HCT116 (cell line): ENCODE measurements around the gene HNF1B.

Experiments
- EGR1 ChIP-seq: IDR thresholded peaks from 2 replicates; pipeline ENCODE4 v1.6.1; 2012; ENCODE audit warnings: low read depth
- ELF1 ChIP-seq: IDR thresholded peaks from 2 replicates; pipeline ENCODE4 v1.6.1; 2012; ENCODE audit warnings: low read depth, borderline replicate concordance
- EZH2 ChIP-seq: fragments of 200-600 bp; sonication (generic); IDR thresholded peaks from 2 replicates; pipeline ENCODE4 v1.6.1; 2017; ENCODE audit warnings: antibody characterized with exemption, mixed run types
- EZH2phosphoT487 ChIP-seq: fragments of 200-600 bp; IDR thresholded peaks from 2 replicates; pipeline ENCODE4 v1.6.1; 2018; ENCODE audit warnings: antibody characterized with exemption, borderline replicate concordance
- FOSL1 ChIP-seq: IDR thresholded peaks from 2 replicates; pipeline ENCODE4 v1.6.1; 2012; ENCODE audit warnings: low read depth
- POLR2A ChIP-seq: IDR thresholded peaks from 2 replicates; pipeline ENCODE4 v1.7.0; 2011; ENCODE audit warnings: borderline replicate concordance; ENCODE audit not compliant: insufficient read depth, insufficient read length; ENCODE audit errors: extremely low read depth
- RAD21 ChIP-seq: IDR thresholded peaks from 2 replicates; pipeline ENCODE4 v1.6.1; 2012; ENCODE audit warnings: low read depth, mild to moderate bottlenecking
- TF ChIP-seq, protein P1 (sequence below), 3 experiments: fragments of 200-600 bp in 1 of 3; sonication (generic) in 1 of 3; IDR thresholded peaks in 2 of 3; conservative IDR thresholded peaks in 1 of 3; 2 replicates each; pipeline ENCODE4 v1.5.1; 2012 to 2017; ENCODE audit warnings: low read depth in 2 of 3, low read length in 2 of 3, antibody characterized with exemption in 1 of 3, borderline replicate concordance in 1 of 3, control low read depth in 1 of 3, mild to moderate bottlenecking in 1 of 3, mixed read lengths in 1 of 3, mixed run types in 1 of 3, moderate library complexity in 1 of 3; ENCODE audit not compliant: insufficient read depth in 1 of 3
- TF ChIP-seq, protein P2 (sequence below): IDR thresholded peaks from 2 replicates; pipeline ENCODE4 v1.6.1; 2012; ENCODE audit warnings: low read depth

DNA sequence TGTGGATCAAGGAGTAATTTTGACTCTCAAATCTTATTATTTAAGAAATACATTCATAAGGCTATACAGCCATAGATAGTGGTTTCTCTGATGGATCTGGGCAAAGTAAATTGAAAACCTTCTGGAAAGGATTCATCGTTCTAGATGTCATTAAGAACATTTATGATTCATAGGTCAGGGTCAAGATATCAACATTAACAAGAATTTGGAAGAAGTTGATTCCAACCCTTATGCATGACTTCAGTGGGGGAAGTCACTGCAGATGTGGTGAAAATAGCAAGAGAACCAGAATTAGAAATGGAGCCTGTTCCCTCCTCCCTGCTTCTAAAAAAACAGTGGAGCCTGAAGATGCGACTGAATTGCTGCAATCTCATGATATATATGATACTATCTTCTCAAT, 36.6 kb upstream of the HNF1B start:
- no peak for TF ChIP-seq FOSL1
- no peak for TF ChIP-seq EZH2phosphoT487
- TF ChIP-seq EGR1, result no peak
- TF ChIP-seq, protein P1, sequence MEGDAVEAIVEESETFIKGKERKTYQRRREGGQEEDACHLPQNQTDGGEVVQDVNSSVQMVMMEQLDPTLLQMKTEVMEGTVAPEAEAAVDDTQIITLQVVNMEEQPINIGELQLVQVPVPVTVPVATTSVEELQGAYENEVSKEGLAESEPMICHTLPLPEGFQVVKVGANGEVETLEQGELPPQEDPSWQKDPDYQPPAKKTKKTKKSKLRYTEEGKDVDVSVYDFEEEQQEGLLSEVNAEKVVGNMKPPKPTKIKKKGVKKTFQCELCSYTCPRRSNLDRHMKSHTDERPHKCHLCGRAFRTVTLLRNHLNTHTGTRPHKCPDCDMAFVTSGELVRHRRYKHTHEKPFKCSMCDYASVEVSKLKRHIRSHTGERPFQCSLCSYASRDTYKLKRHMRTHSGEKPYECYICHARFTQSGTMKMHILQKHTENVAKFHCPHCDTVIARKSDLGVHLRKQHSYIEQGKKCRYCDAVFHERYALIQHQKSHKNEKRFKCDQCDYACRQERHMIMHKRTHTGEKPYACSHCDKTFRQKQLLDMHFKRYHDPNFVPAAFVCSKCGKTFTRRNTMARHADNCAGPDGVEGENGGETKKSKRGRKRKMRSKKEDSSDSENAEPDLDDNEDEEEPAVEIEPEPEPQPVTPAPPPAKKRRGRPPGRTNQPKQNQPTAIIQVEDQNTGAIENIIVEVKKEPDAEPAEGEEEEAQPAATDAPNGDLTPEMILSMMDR (IDR thresholded peaks at IDR 0.05 in 2 of 3, conservative IDR thresholded peaks at IDR 0.05 in 1 of 3; ENCODE audit: borderline replicate concordance in 1 of 3, insufficient read depth in 1 of 3, low read depth in 2 of 3, low read length in 2 of 3), result no peak
- TF ChIP-seq ELF1, result no peak
- TF ChIP-seq, protein P2, sequence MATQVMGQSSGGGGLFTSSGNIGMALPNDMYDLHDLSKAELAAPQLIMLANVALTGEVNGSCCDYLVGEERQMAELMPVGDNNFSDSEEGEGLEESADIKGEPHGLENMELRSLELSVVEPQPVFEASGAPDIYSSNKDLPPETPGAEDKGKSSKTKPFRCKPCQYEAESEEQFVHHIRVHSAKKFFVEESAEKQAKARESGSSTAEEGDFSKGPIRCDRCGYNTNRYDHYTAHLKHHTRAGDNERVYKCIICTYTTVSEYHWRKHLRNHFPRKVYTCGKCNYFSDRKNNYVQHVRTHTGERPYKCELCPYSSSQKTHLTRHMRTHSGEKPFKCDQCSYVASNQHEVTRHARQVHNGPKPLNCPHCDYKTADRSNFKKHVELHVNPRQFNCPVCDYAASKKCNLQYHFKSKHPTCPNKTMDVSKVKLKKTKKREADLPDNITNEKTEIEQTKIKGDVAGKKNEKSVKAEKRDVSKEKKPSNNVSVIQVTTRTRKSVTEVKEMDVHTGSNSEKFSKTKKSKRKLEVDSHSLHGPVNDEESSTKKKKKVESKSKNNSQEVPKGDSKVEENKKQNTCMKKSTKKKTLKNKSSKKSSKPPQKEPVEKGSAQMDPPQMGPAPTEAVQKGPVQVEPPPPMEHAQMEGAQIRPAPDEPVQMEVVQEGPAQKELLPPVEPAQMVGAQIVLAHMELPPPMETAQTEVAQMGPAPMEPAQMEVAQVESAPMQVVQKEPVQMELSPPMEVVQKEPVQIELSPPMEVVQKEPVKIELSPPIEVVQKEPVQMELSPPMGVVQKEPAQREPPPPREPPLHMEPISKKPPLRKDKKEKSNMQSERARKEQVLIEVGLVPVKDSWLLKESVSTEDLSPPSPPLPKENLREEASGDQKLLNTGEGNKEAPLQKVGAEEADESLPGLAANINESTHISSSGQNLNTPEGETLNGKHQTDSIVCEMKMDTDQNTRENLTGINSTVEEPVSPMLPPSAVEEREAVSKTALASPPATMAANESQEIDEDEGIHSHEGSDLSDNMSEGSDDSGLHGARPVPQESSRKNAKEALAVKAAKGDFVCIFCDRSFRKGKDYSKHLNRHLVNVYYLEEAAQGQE, result no peak
- no peak for TF ChIP-seq POLR2A
- TF ChIP-seq EZH2, result no peak
- TF ChIP-seq RAD21, result no peak
